Measurements from ENCODE around the gene FAM171A1.
"Not testable (repeated sequence)": the region's sequence is repeated elsewhere in the genome, so short reads cannot be mapped to it uniquely, and the experiment has no call there.

- not testable (repeated sequence) for TF ChIP-seq CTCF (IDR thresholded peaks at IDR 0.05; ENCODE audit: low read depth, low read length); EZH2phosphoT487 (IDR thresholded peaks at IDR 0.05; ENCODE audit: low read depth)
Measured at GRCh38 chr10:15337441-15337923, 33.6 kb downstream of the FAM171A1 start.

Measured in OCI-LY3 (cell line).